ENCODE data around the gene ODR4. TPM values are rescaled to one million over a fixed set of nuclear protein-coding genes. Genes with fewer than 3 reads are reported as not detected.

The ODR4 gene
- total and polyA plus RNA-seq, 2 of the 4 experiments (the other 2 are of a cell fraction), result 9.4 to 9.7 TPM

DNA sequence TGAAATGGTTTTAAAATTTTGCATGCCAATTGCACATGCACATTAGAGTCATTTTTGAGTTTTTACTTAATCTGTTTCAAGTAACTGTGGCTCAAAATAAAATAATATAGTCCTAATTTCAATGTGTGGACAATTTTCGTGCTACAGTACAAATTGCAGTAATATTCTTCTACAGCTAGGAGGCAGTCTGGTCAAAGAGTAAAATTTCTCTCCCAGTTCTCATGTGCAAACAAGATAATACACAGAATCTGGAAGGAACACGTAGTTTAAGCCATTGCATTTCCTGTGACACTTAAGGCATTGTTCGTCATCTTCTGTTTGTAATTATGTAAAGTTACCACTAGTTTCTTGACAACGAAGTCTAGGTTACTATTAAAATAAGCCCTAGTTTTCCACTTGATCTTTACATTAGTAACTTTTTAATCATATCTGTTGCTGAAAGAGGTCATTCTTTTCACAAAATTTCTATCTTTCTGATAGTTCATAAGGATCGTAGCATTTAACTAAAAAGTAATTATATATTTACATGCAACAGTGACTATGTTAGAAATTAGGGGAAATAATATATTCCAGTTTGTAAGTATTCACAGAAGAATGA lies 28.9 kb downstream of the ODR4 start:
- no peak overlapping the region for H2BK120ac ChIP-seq (ENCODE audit: low read depth, low read length)
- no peak overlapping the region for H3K9ac ChIP-seq (ENCODE audit: low read depth, low read length)
- no peak overlapping the region for H4K5ac ChIP-seq (ENCODE audit: low read depth, low read length)
- intact Hi-C loops (cut with micrococcal nuclease), result loop anchor here (1.0 to 5.0 kb wide), 5 partner anchors 78 to 582 kb away; no protein-coding TSS in a partner anchor
- no peaks in the 10 kb centered on the region for H3K27me3 ChIP-seq (ENCODE audit: control insufficient read depth, insufficient read depth, low read length)
- no peak overlapping the region for H2AK5ac ChIP-seq (ENCODE audit: low read depth, low read length)
- no peak overlapping the region for H3K56ac ChIP-seq (ENCODE audit: extremely low read depth, insufficient read depth, low read length)
- H3K79me1 ChIP-seq (ENCODE audit: low read depth in 1 of 2, low read length in 2 of 2), result no peaks in the 10 kb centered on the region
- no peak overlapping the region for H2AFZ ChIP-seq (replicated peaks; ENCODE audit: low read length, poor library complexity)
- no peak overlapping the region for H3K14ac ChIP-seq (replicated peaks; ENCODE audit: low read depth, low read length)
- no peak overlapping the region for H3K18ac ChIP-seq (ENCODE audit: low read depth, low read length)
- H3K4ac ChIP-seq (ENCODE audit: low read depth, low read length), result no peak overlapping the region
- no peaks in the 10 kb centered on the region for H3K9me3 ChIP-seq (ENCODE audit: control insufficient read depth, insufficient read depth, low read length)
- no peak overlapping the region for H3K23ac ChIP-seq (ENCODE audit: low read depth, low read length)
- H3K9me1 ChIP-seq (ENCODE audit: insufficient read depth, low read length), result no peaks in the 10 kb centered on the region
- no peak overlapping the region for H2AK9ac ChIP-seq (replicated peaks; ENCODE audit: low read depth, low read length, poor library complexity)
- H2BK5ac ChIP-seq (ENCODE audit: low read depth, low read length, poor library complexity, severe bottlenecking), result peak overlapping the region; percentile 63
- in situ Hi-C loops (cut with MboI; ENCODE audit: low sequenced_read_pairs), result loop anchor here (5.0 kb wide), 1 partner anchor 583 kb away; no protein-coding TSS in a partner anchor
- CTCF ChIA-PET, result interaction anchor here (0.6 to 1.4 kb wide), 6 partner anchors 9 to 195 kb away, joined by 3 to 5 read pairs (median 3); partner anchors contain the start of gene TPR
- TF ChIP-seq, protein P1, sequence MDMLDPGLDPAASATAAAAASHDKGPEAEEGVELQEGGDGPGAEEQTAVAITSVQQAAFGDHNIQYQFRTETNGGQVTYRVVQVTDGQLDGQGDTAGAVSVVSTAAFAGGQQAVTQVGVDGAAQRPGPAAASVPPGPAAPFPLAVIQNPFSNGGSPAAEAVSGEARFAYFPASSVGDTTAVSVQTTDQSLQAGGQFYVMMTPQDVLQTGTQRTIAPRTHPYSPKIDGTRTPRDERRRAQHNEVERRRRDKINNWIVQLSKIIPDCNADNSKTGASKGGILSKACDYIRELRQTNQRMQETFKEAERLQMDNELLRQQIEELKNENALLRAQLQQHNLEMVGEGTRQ (IDR thresholded peaks at IDR 0.05; ENCODE audit: low read depth, low read length), result no peak
- TF ChIP-seq RAD21 (IDR thresholded peaks at IDR 0.05; ENCODE audit: low read length) (peak; percentile 72), POLR2A (IDR thresholded peaks at IDR 0.05; ENCODE audit: low read depth, low read length) (no peak), FOS (IDR thresholded peaks at IDR 0.05; ENCODE audit: low read depth, low read length) (no peak), BHLHE40 (IDR thresholded peaks at IDR 0.05; ENCODE audit: low read depth, low read length) (no peak), MXI1 (IDR thresholded peaks at IDR 0.05; ENCODE audit: borderline replicate concordance, low read depth, low read length) (no peak), RCOR1 (IDR thresholded peaks at IDR 0.05; ENCODE audit: insufficient replicate concordance, low read length) (no peak), NFE2L2 (IDR thresholded peaks at IDR 0.05; ENCODE audit: low read depth, low read length) (no peak), MAFK (IDR thresholded peaks at IDR 0.05; ENCODE audit: low read depth, low read length) (no peak), CEBPB (IDR thresholded peaks at IDR 0.05; ENCODE audit: low read depth, low read length) (no peak), SMC3 (IDR thresholded peaks at IDR 0.05; ENCODE audit: low read depth, low read length) (peak; percentile 61), RFX5 (IDR thresholded peaks at IDR 0.05; ENCODE audit: low read depth, low read length) (no peak), CHD1 (IDR thresholded peaks at IDR 0.05; ENCODE audit: low read depth, low read length) (no peak)
- TF ChIP-seq, protein P2, sequence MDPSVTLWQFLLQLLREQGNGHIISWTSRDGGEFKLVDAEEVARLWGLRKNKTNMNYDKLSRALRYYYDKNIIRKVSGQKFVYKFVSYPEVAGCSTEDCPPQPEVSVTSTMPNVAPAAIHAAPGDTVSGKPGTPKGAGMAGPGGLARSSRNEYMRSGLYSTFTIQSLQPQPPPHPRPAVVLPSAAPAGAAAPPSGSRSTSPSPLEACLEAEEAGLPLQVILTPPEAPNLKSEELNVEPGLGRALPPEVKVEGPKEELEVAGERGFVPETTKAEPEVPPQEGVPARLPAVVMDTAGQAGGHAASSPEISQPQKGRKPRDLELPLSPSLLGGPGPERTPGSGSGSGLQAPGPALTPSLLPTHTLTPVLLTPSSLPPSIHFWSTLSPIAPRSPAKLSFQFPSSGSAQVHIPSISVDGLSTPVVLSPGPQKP (IDR thresholded peaks at IDR 0.05; ENCODE audit: borderline replicate concordance, low read depth, low read length), result no peak
- TF ChIP-seq, protein P3, sequence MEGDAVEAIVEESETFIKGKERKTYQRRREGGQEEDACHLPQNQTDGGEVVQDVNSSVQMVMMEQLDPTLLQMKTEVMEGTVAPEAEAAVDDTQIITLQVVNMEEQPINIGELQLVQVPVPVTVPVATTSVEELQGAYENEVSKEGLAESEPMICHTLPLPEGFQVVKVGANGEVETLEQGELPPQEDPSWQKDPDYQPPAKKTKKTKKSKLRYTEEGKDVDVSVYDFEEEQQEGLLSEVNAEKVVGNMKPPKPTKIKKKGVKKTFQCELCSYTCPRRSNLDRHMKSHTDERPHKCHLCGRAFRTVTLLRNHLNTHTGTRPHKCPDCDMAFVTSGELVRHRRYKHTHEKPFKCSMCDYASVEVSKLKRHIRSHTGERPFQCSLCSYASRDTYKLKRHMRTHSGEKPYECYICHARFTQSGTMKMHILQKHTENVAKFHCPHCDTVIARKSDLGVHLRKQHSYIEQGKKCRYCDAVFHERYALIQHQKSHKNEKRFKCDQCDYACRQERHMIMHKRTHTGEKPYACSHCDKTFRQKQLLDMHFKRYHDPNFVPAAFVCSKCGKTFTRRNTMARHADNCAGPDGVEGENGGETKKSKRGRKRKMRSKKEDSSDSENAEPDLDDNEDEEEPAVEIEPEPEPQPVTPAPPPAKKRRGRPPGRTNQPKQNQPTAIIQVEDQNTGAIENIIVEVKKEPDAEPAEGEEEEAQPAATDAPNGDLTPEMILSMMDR (conservative IDR thresholded peaks at IDR 0.05; ENCODE audit: low read depth, low read length), result peak; percentile 80
- no peak overlapping the region for H4K8ac ChIP-seq (ENCODE audit: low read depth in 2 of 2, low read length in 2 of 2)
- ATAC-seq (ENCODE audit: low read depth) (peak; percentile 92), DNase-seq (peak; percentile 76)
- peaks cover 11% of the 10 kb centered on the region for H3K36me3 ChIP-seq (ENCODE audit: control insufficient read depth, insufficient read depth, low read length)
- no peak overlapping the region for H2BK15ac ChIP-seq (ENCODE audit: low read depth, low read length)
- no TSS peak for BruUV-seq (replicated peaks)
- H3K4me3 ChIP-seq (ENCODE audit: insufficient read depth, low read depth, low read length), result no peak overlapping the region
- POLR2A ChIA-PET (ENCODE audit: unreplicated experiment), result no interaction called here
- no peak overlapping the region for H3K4me2 ChIP-seq (ENCODE audit: low read depth, low read length)
- H4K20me1 ChIP-seq (ENCODE audit: insufficient read depth, low read length), result no peaks in the 10 kb centered on the region
- no peak overlapping the region for H2BK20ac ChIP-seq (ENCODE audit: low read depth, low read length)
- H4K91ac ChIP-seq (ENCODE audit: insufficient read depth, low read depth, low read length), result no peak overlapping the region
- dilution Hi-C loops (cut with HindIII; ENCODE audit: low sequenced_read_pairs, unreplicated experiment), result no loop called here
- H3K4me1 ChIP-seq (ENCODE audit: control insufficient read depth, insufficient read depth, low read length), result no peaks in the 10 kb centered on the region; the same call in 1 of the 2 replicates
- no peak overlapping the region for H3K27ac ChIP-seq (ENCODE audit: insufficient read depth, low read length)
- WGBS, 2 experiments (ENCODE audit: extremely low coverage in 2 of 2, insufficient read length in 1 of 2), result no CpG with 5 or more reads among the region's 5 CpGs

Data from IMR-90 (cell line).